Brain pericyte (primary cell): ENCODE data around the gene ATP10B.

Experiments
- DNase-seq: peaks from one replicate; pipeline ENCODE4 v3.0.0-alpha.2; 2012; ENCODE audit warnings: low read depth, low spot score

ATP10B gene

GRCh38 chr5:160693831-160694465 lies 158.1 kb downstream of the ATP10B start:
- no peak for DNase-seq

- DNase-seq: no peak
Measured at GRCh38 chr5:160692271-160692670, 159.7 kb downstream of the ATP10B start.

- DNase-seq: no peak
Measured at GRCh38 chr5:160685695-160686094, 166.3 kb downstream of the ATP10B start.

- no peak for DNase-seq
Measured at GRCh38 chr5:160685219-160685618, 166.8 kb downstream of the ATP10B start.

GRCh38 chr5:160679567-160680309 lies 172.3 kb downstream of the ATP10B start:
- no peak for DNase-seq

- no peak for DNase-seq
Measured at GRCh38 chr5:160675988-160676387, 176.0 kb downstream of the ATP10B start.

- DNase-seq: no peak
Measured at GRCh38 chr5:160674901-160675300, 177.1 kb downstream of the ATP10B start.

- no peak for DNase-seq
Measured at GRCh38 chr5:160672521-160672920, 179.5 kb downstream of the ATP10B start.

GRCh38 chr5:160668356-160668755 lies 183.7 kb downstream of the ATP10B start:
- DNase-seq: no peak

- DNase-seq: no peak
Measured at GRCh38 chr5:160667160-160667559, 184.9 kb downstream of the ATP10B start.

- no peak for DNase-seq
Measured at GRCh38 chr5:160665460-160665859, 186.6 kb downstream of the ATP10B start.

- no peak for DNase-seq
Measured at GRCh38 chr5:160660132-160660531, 191.9 kb downstream of the ATP10B start.

GRCh38 chr5:160657622-160658458 lies 194.2 kb downstream of the ATP10B start:
- DNase-seq: no peak

- DNase-seq: no peak
Measured at GRCh38 chr5:160657068-160657507, 194.9 kb downstream of the ATP10B start.

GRCh38 chr5:160655717-160656116 lies 196.3 kb downstream of the ATP10B start:
- no peak for DNase-seq

GRCh38 chr5:160651692-160652645 lies 200.0 kb downstream of the ATP10B start:
- no peak for DNase-seq

GRCh38 chr5:160649304-160649703 lies 202.7 kb downstream of the ATP10B start:
- DNase-seq: no peak

GRCh38 chr5:160646033-160646432 lies 206.0 kb downstream of the ATP10B start:
- no peak for DNase-seq

GRCh38 chr5:160643616-160644240 lies 208.3 kb downstream of the ATP10B start:
- no peak for DNase-seq

- DNase-seq: no peak
Measured at GRCh38 chr5:160641405-160641804, 210.6 kb downstream of the ATP10B start.

- no peak for DNase-seq
Measured at GRCh38 chr5:160640406-160640805, 211.6 kb downstream of the ATP10B start.
